HepG2 (cell line): ENCODE measurements around the gene ZNF586. TPM values are rescaled to one million over a fixed set of nuclear protein-coding genes. Genes with fewer than 3 reads are reported as not detected.

ENCODE experiments used
- ATAC-seq: fragments of 200-7000 bp; cut with Tn5 transposase; 3 replicates; pipeline ENCODE4 v1.9.1; 2020; ENCODE audit warnings: mild to moderate bottlenecking, moderate library complexity
- BruUV-seq: library from RNA; stranded (reverse); fragments of 400-500 nt; replicated peaks from 2 replicates; lab custom pipeline; 2021; lab: Mats Ljungman, UMichigan
- CTCF ChIA-PET: fragments of 300-600 bp; formaldehyde crosslinking; extraction: SDS; loops from one replicate; lab custom pipeline; 2021; ENCODE audit warnings: low total read pairs, inconsistent platforms, low intra/inter-chr PET ratio; lab: Yijun Ruan, JAX
- POLR2A ChIA-PET: fragments of 350-600 bp; sonication (Branson Sonifier 250); formaldehyde crosslinking; loops from one replicate; lab custom pipeline; 2020; ENCODE audit warnings: antibody characterized with exemption, inconsistent platforms; lab: Yijun Ruan, JAX
- DNase-seq: peaks from one replicate; pipeline ENCODE4 v3.0.0-alpha.2; 2015; ENCODE audit warnings: low spot score
- FAIRE-seq: peaks from 3 replicates; lab custom pipeline; 2011; peaks lifted over from hg19 to GRCh38; lab: Jason Lieb, UNC
- H2AFZ ChIP-seq: one replicate; pipeline ENCODE4 v1.6.1; 2011; ENCODE audit warnings: low read length, inconsistent platforms
- H3K27ac ChIP-seq: fragments of 300-600 bp; 3 replicates; pipeline ENCODE4 v1.8.0; 2011; ENCODE audit warnings: mixed run types, mild to moderate bottlenecking, mixed read lengths, low read length, inconsistent platforms; ENCODE audit not compliant: insufficient read depth; ENCODE audit errors: extremely low read length
- H3K27me3 ChIP-seq, 2 experiments: fragments of 200-600 bp in 1 of 2; 2 replicates in 1 of 2; 3 replicates in 1 of 2; pipeline versions ENCODE4 v1.6.0 to v1.8.0; 2011; ENCODE audit warnings: low read length in 2 of 2, mild to moderate bottlenecking in 2 of 2, moderate library complexity in 2 of 2, inconsistent platforms in 1 of 2; ENCODE audit not compliant: insufficient read depth in 2 of 2, control insufficient read depth in 1 of 2
- H3K36me3 ChIP-seq, 2 experiments: fragments of 200-600 bp in 1 of 2; replicated peaks in 1 of 2; 2 replicates in 1 of 2; 3 replicates in 1 of 2; pipeline versions ENCODE4 v1.5.1 to v1.8.0; 2011; ENCODE audit warnings: low read length in 2 of 2, inconsistent platforms in 1 of 2; ENCODE audit not compliant: insufficient read depth in 2 of 2, control insufficient read depth in 1 of 2
- H3K4me1 ChIP-seq: 2 replicates; pipeline ENCODE4 v1.5.1; 2012; ENCODE audit warnings: low read length, inconsistent platforms; ENCODE audit not compliant: insufficient read depth
- H3K4me2 ChIP-seq: 2 replicates; pipeline ENCODE4 v1.6.0; 2011; ENCODE audit warnings: low read depth, low read length, inconsistent platforms
- H3K4me3 ChIP-seq, 3 experiments: fragments of 200-600 bp in 1 of 3; sonication (generic), shearing (Covaris generic) in 1 of 3; replicated peaks in 1 of 3; 2 replicates each; pipeline ENCODE4 v1.5.1; 2011 to 2016; ENCODE audit warnings: low read length in 3 of 3, inconsistent platforms in 2 of 3, low read depth in 2 of 3, mild to moderate bottlenecking in 2 of 3, control low read depth in 1 of 3, mixed read lengths in 1 of 3; ENCODE audit not compliant: insufficient read depth in 1 of 3
- H3K79me2 ChIP-seq: one replicate; pipeline ENCODE4 v1.6.1; 2011; ENCODE audit warnings: low read length, inconsistent platforms; ENCODE audit not compliant: insufficient read depth
- H3K9ac ChIP-seq: 2 replicates; pipeline ENCODE4 v1.6.0; 2011; ENCODE audit warnings: mild to moderate bottlenecking, low read depth, low read length, inconsistent platforms; ENCODE audit not compliant: insufficient read depth
- H3K9me3 ChIP-seq: 2 replicates; pipeline ENCODE4 v1.5.1; 2012; ENCODE audit warnings: mild to moderate bottlenecking, low read length
- H4K20me1 ChIP-seq: 2 replicates; pipeline ENCODE4 v1.6.0; 2011; ENCODE audit warnings: inconsistent platforms, mild to moderate bottlenecking, low read length, moderate library complexity; ENCODE audit not compliant: insufficient read depth
- CC2D1A ChIP-seq: sonication (generic); formaldehyde crosslinking; IDR thresholded peaks from 2 replicates; pipeline ENCODE4 v1.8.1; 2023; ENCODE audit warnings: mild to moderate bottlenecking, missing genetic modification reagents
- GATA4 ChIP-seq: sonication (generic); IDR thresholded peaks from 2 replicates; pipeline ENCODE4 v1.6.1; 2016; ENCODE audit warnings: antibody characterized with exemption, low read depth, borderline replicate concordance
- HMGA1 ChIP-seq: sonication (generic); formaldehyde crosslinking; conservative IDR thresholded peaks from 2 replicates; pipeline ENCODE4 v1.4.0; 2020; ENCODE audit warnings: missing genetic modification reagents
- RBFOX2 ChIP-seq: fragments of 200-400 bp; formaldehyde crosslinking; IDR thresholded peaks from 2 replicates; pipeline ENCODE4 v1.6.1; 2017; ENCODE audit warnings: low read depth, mild to moderate bottlenecking, low read length
- THYN1 ChIP-seq: sonication (generic); formaldehyde crosslinking; IDR thresholded peaks from 2 replicates; pipeline ENCODE4 v1.8.1; 2023; ENCODE audit warnings: low read depth, mild to moderate bottlenecking, moderate library complexity, missing genetic modification reagents, borderline replicate concordance
- ZBTB3 ChIP-seq: sonication (generic); formaldehyde crosslinking; IDR thresholded peaks from 2 replicates; pipeline ENCODE4 v1.4.0; 2020; ENCODE audit warnings: low read depth, mild to moderate bottlenecking, moderate library complexity, missing genetic modification reagents, borderline replicate concordance
- ZNF12 ChIP-seq: sonication (generic); formaldehyde crosslinking; IDR thresholded peaks from 2 replicates; pipeline ENCODE4 v1.5.0; 2020; ENCODE audit warnings: missing genetic modification reagents
- ZNF33B ChIP-seq: sonication (generic); formaldehyde crosslinking; IDR thresholded peaks from 2 replicates; pipeline ENCODE4 v1.5.1; 2020; ENCODE audit warnings: mild to moderate bottlenecking, missing genetic modification reagents
- ZNF546 ChIP-seq: sonication (generic); formaldehyde crosslinking; conservative IDR thresholded peaks from 2 replicates; pipeline ENCODE4 v1.8.1; 2023; ENCODE audit warnings: mild to moderate bottlenecking, missing genetic modification reagents
- ZNF7 ChIP-seq: IDR thresholded peaks from 2 replicates; pipeline ENCODE4 v1.6.1; 2016; ENCODE audit warnings: missing biosample characterization, missing genetic modification reagents
- ZNF713 ChIP-seq: sonication (generic); formaldehyde crosslinking; IDR thresholded peaks from 2 replicates; pipeline ENCODE4 v1.4.0; 2020; ENCODE audit warnings: mild to moderate bottlenecking, missing genetic modification reagents
- ZNF781 ChIP-seq: sonication (generic); formaldehyde crosslinking; IDR thresholded peaks from 2 replicates; pipeline ENCODE4 v1.5.1; 2020; ENCODE audit warnings: borderline replicate concordance, mild to moderate bottlenecking, missing genetic modification reagents; ENCODE audit errors: not compliant biosample characterization
- WGBS: methylation state at CpG from one replicate; pipeline ENCODE4 v1.1.6; 2017; ENCODE audit warnings: low lambda C conversion rate; 5-methylcytosine and 5-hydroxymethylcytosine counted together
- in situ Hi-C: cut with HindIII; loops from 2 replicates; pipeline ENCODE4 v1.10.0; 2017; ENCODE audit warnings: low pct_unique_long_range_greater_than_20kb; ENCODE audit not compliant: extremely low pct_ligation_motif_present
- intact Hi-C: fragments of 100-400 bp; cut with micrococcal nuclease; formaldehyde crosslinking; loops from one replicate; pipeline ENCODE4 v1.10.0; 2022; ENCODE audit not compliant: unreplicated experiment
- polyA plus RNA-seq, 8 experiments: library from polyadenylated mRNA; depleted of rRNA in 3 of 8; stranded (reverse) in 7 of 8; unstranded in 1 of 8; fragments of >200 nt; fragmentation: Illumina TruSeq in 4 of 8; extraction: Trizol in 4 of 8; gene quantifications; 2 replicates each; pipeline versions ENCODE4 v1.2.1 to v1.2.3, GENCODE V29; 2011 to 2016; ENCODE audit warnings: low read depth in 4 of 8, missing spikeins in 1 of 8, mixed read lengths in 1 of 8; ENCODE audit not compliant: insufficient read depth in 1 of 8
- total RNA-seq, 5 experiments: library from RNA; depleted of rRNA; stranded (reverse); fragments of >200 nt; fragmentation: Illumina TruSeq; extraction: Trizol; gene quantifications; 2 replicates each; pipeline ENCODE4 v1.2.3, GENCODE V29; 2016; ENCODE audit warnings: low read depth in 1 of 5

The ZNF586 gene
- total and polyA plus RNA-seq, 2 of the 13 experiments (the other 11 are each of a cell fraction or from before 2014, with no cell fraction given) = 0.50 to 3.4 TPM

GRCh38 chr19:57748029-57748428 is 21.4 kb upstream of the ZNF586 start:
- Histone ChIP-seq H3K4me2 (peak overlapping the region; percentile 88), H3K79me2 (peaks cover 34% of the 10 kb centered on the region), H3K9ac (peak overlapping the region; percentile 92; the same call in 1 of the 2 replicates), H2AFZ (no peak overlapping the region), H3K36me3 (peaks cover 7 to 30% of the 10 kb centered on the region in 2 experiments), H3K27ac (no peak overlapping the region), H3K9me3 (no peaks in the 10 kb centered on the region), H3K4me1 (peaks cover 33% of the 10 kb centered on the region), H4K20me1 (no peaks in the 10 kb centered on the region), H3K27me3 (no peaks in the 10 kb centered on the region; a peak in 1 of 5 replicates), H3K4me3 (peak overlapping the region; percentile 87 to 100 (median 99))
- DNase-seq (no peak), FAIRE-seq (no peak), ATAC-seq (no peak)
- 92% methylated on average over 3 of the region's 3 CpGs for WGBS
- no TSS peak for BruUV-seq
- CTCF ChIA-PET = no interaction called here
- POLR2A ChIA-PET = interaction anchor here (1.3 to 2.2 kb wide), 4 partner anchors 66 to 82 kb away, joined by 3 to 13 read pairs (median 9); partner anchors contain the start of genes ZNF551, ZNF552 and ZNF587B
- in situ Hi-C loops (loop anchor here (10.0 kb wide), 1 partner anchor 407 kb away; the partner anchor contains the start of gene ZNF329), intact Hi-C loops (no loop called here)
- TF ChIP-seq GATA4 (no peak), ZNF12 (CRISPR knock-in tag) (peak; percentile 90), ZNF7 (CRISPR knock-in tag) (0 out of 2 replicates have a peak, but pooled peaks have one; percentile 17)

GRCh38 chr19:57754091-57754673 is 15.3 kb upstream of the ZNF586 start:
- DNase-seq = no peak
- POLR2A ChIA-PET = interaction anchor here (1.5 kb wide), 1 partner anchor 49 kb away, joined by 3 read pairs; no protein-coding TSS in a partner anchor
- BruUV-seq = TSS peak; percentile 24
- Histone ChIP-seq H3K9me3 (no peaks in the 10 kb centered on the region), H3K36me3 (peaks cover 16 to 70% of the 10 kb centered on the region in 2 experiments), H3K9ac (no peak overlapping the region), H3K79me2 (peaks cover 11% of the 10 kb centered on the region), H4K20me1 (no peaks in the 10 kb centered on the region)
- 96% methylated on average over 10 of the region's 10 CpGs for WGBS
- in situ Hi-C loops = no loop called here
- no peak for ATAC-seq
- CTCF ChIA-PET = no interaction called here
- TF ChIP-seq ZBTB3 = no peak
- TF ChIP-seq ZNF546 (CRISPR knock-in tag) = no peak
- TF ChIP-seq ZNF781 (CRISPR knock-in tag) = no peak
- TF ChIP-seq ZNF33B (CRISPR knock-in tag) = no peak
- TF ChIP-seq RBFOX2 = 0 out of 2 replicates have a peak, but pooled peaks have one; percentile 3
- TF ChIP-seq THYN1 = no peak
- TF ChIP-seq ZNF713 (CRISPR knock-in tag) = no peak
- no peak for TF ChIP-seq HMGA1
- no peak for TF ChIP-seq CC2D1A (CRISPR knock-in tag)
- TF ChIP-seq, all 625 proteins: peak for 1
- H3K27me3 ChIP-seq = no peaks in the 10 kb centered on the region
- no peak overlapping the region for H3K4me2 ChIP-seq
- no peak overlapping the region for H3K27ac ChIP-seq
- H3K4me1 ChIP-seq = peaks cover 11% of the 10 kb centered on the region
- H3K4me3 ChIP-seq = no peak overlapping the region
- no peak overlapping the region for H2AFZ ChIP-seq
- FAIRE-seq = no peak
- intact Hi-C loops = no loop called here
